ENCODE measurements around the gene GALE. TPM values are rescaled to one million over a fixed set of nuclear protein-coding genes. Genes with fewer than 3 reads are reported as not detected.
"Not testable (repeated sequence)": the region's sequence is repeated elsewhere in the genome, so short reads cannot be mapped to it uniquely, and the experiment has no call there.

Gene GALE
- total RNA-seq = 66.3 and 73.5 TPM in 2 replicates

GRCh38 chr1:23800400-23801337, at the start of gene GALE:
TSS of gene GALE (minus strand) at chr1:23800754. CDS start at chr1:23799007, 1,747 bp downstream.
- H3K4me1 Mint-ChIP-seq = peaks cover 19% of the 10 kb centered on the region
- H3K4me3 Mint-ChIP-seq = peak within 1 kb of the TSS; percentile 92
- no peaks in the 10 kb centered on the region for H3K9me3 Mint-ChIP-seq
- peaks cover 34% of the 10 kb centered on the region for H3K36me3 Mint-ChIP-seq (ENCODE audit: low read depth)
- H3K27ac Mint-ChIP-seq = peak within 1 kb of the TSS; percentile 75
- intact Hi-C loops (cut with micrococcal nuclease) = loop anchor here (1.0 kb wide), 2 partner anchors 9 to 22 kb away; partner anchors contain the start of genes LYPLA2 and PITHD1
- H3K27me3 Mint-ChIP-seq = no peaks in the 10 kb centered on the region
- peak; percentile 98 for DNase-seq

DNA sequence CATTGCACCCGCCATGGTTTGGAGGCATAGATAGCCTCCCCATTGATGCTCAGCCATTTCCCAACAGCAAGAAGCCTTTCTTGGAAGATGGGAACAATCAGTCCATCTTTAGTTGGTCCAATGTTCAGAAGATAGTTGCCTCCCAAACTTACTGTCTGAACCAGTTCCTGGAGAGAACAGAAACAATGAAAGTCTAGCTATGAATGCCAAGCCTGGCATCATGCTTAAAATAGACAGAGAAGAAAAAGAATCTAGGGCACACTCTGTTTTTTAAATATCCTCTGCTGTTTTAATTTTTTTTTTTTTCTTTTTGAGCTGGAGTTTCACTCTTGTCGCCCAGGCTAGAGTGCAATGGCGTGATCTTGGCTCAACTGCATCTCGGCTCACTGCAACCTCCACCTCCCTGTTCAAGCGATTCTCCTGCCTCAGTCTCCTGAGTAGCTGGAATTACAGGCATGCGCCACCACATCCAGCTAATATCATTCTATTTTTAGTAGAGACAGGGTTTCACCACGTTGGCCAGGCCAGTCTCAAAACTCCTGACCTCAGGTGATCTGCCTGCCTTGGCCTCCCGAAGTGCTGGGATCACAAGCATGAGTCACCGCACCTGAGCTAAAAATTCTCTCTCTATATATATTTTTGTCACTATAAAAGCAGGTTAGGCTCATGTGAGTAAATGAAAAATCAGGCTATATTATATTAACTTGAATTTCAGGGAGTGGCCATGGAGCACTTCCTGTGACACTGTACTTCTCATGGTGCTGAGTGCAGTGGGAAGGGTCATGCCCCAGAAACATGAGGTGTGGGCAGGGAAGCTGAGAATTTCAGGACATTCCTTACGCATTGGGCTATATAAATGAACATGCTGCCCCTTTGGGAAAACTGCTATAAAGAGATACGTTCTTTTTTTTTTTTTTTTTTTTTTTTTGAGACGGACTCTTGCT, 48.4 kb upstream of the GALE start:
- Mint-ChIP-seq H3K4me3 (no peak overlapping the region), H3K4me1 (no peaks in the 10 kb centered on the region), H3K36me3 (ENCODE audit: low read depth) (peaks cover 21% of the 10 kb centered on the region), H3K27ac (no peak overlapping the region), H3K27me3 (no peaks in the 10 kb centered on the region), H3K9me3 (no peaks in the 10 kb centered on the region)
- DNase-seq = no peak
- intact Hi-C loops (cut with micrococcal nuclease) = no loop called here

- H3K27me3 Mint-ChIP-seq; H3K27ac Mint-ChIP-seq; DNase-seq; H3K9me3 Mint-ChIP-seq; H3K4me3 Mint-ChIP-seq; intact Hi-C loops (cut with micrococcal nuclease); H3K4me1 Mint-ChIP-seq: not testable (repeated sequence)
- peaks cover 21% of the 10 kb centered on the region for H3K36me3 Mint-ChIP-seq (ENCODE audit: low read depth)
Observed at GRCh38 chr1:23847482-23848095, 47.0 kb upstream of the GALE start.

DNA sequence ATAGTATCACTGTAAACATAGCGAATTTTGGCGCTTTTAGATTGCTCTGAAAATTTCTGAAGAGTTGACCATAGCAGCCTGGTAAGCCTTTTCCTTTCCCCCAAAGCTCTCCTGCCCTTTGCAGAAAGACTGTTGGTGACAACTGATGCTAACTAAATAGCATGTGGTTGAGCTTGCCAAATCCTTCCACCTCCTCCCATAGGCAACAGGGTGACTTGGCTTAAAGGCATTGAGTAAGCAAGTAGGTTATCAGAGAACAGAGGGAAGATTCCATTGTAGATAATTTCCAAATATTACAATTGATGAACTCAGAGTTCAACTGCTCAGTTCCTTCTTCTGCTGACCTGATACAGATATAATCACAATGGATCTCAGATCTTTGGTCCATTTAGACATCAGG, 44.6 kb upstream of the GALE start:
- intact Hi-C loops (cut with micrococcal nuclease) = no loop called here
- peaks cover 7% of the 10 kb centered on the region for H3K27me3 Mint-ChIP-seq

DNA sequence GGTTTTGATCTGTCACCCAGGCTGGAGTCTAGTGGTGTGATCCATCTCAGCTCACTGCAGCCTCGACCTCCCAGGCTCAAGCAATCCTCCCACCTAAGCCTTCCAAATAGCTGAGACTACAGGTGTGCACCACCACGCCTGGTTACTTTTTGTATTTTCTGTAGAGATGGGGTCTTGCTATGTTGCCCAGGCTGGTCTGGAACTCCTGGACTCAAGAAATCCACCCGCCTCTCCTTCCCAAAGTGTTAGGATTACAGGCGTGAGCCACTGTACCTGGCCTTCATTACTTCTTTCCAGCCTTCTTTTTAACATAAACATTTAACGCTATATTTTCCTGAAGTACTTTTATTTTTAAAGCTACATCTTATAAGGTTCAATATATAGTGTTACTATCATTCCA, 43.1 kb upstream of the GALE start:
- Mint-ChIP-seq H3K4me3 (no peak overlapping the region), H3K36me3 (ENCODE audit: low read depth) (peaks cover 21% of the 10 kb centered on the region), H3K27ac (no peak overlapping the region), H3K9me3 (no peaks in the 10 kb centered on the region), H3K27me3 (peaks cover 7% of the 10 kb centered on the region), H3K4me1 (peaks cover under 1% of the 10 kb centered on the region)
- DNase-seq = no peak
- intact Hi-C loops (cut with micrococcal nuclease) = no loop called here

More for the DNA sequence above, 44.6 kb upstream of the GALE start:
- no peaks in the 10 kb centered on the region for H3K4me1 Mint-ChIP-seq
- no peak overlapping the region for H3K27ac Mint-ChIP-seq
- DNase-seq = no peak
- H3K9me3 Mint-ChIP-seq = no peaks in the 10 kb centered on the region
- H3K36me3 Mint-ChIP-seq (ENCODE audit: low read depth) = peaks cover 21% of the 10 kb centered on the region
- H3K4me3 Mint-ChIP-seq = no peak overlapping the region

GRCh38 chr1:23838401-23838866, 37.9 kb upstream of the GALE start:
- peak; percentile 90 for DNase-seq
- Mint-ChIP-seq H3K4me1 (peaks cover 13% of the 10 kb centered on the region), H3K27ac (no peak overlapping the region), H3K9me3 (no peaks in the 10 kb centered on the region), H3K27me3 (peaks cover 13% of the 10 kb centered on the region), H3K4me3 (peak overlapping the region; percentile 84), H3K36me3 (ENCODE audit: low read depth) (no peaks in the 10 kb centered on the region)
- intact Hi-C loops (cut with micrococcal nuclease) = no loop called here

- no peaks in the 10 kb centered on the region for H3K36me3 Mint-ChIP-seq (ENCODE audit: low read depth)
- DNase-seq = peak; percentile 59
- intact Hi-C loops (cut with micrococcal nuclease) = no loop called here
- H3K27ac Mint-ChIP-seq = no peak overlapping the region
- H3K9me3 Mint-ChIP-seq = no peaks in the 10 kb centered on the region
- H3K4me1 Mint-ChIP-seq = peaks cover 13% of the 10 kb centered on the region
- H3K4me3 Mint-ChIP-seq = peak overlapping the region; percentile 84
- H3K27me3 Mint-ChIP-seq = peaks cover 13% of the 10 kb centered on the region
Observed at GRCh38 chr1:23837908-23838307, 37.4 kb upstream of the GALE start.

- Mint-ChIP-seq H3K4me1 (peaks cover 13% of the 10 kb centered on the region), H3K4me3 (no peak overlapping the region), H3K36me3 (ENCODE audit: low read depth) (no peaks in the 10 kb centered on the region), H3K27ac (no peak overlapping the region), H3K27me3 (peaks cover 9% of the 10 kb centered on the region), H3K9me3 (no peaks in the 10 kb centered on the region)
- intact Hi-C loops (cut with micrococcal nuclease) = no loop called here
- DNase-seq = no peak
Observed at GRCh38 chr1:23836037-23836436, 35.5 kb upstream of the GALE start.

DNA sequence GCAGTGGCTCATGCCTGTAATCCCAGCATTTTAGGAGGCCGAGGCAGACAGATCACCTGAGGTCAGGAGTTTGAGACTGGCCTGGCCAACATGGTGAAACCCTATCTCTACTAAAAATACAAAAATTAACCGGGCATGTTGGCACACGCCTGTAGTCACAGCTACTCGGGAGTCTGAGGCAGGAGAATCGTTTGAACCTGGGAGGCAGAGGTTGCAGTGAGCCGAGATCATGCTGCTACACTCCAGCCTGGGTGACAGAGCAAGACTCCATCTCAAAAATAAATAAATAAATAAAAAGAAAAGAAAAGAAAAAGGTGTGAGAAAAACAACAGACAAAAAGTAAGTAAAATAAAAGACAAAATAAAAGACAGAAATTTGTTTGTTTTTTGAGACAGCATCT, 33.6 kb upstream of the GALE start:
- H3K36me3 Mint-ChIP-seq (ENCODE audit: low read depth); H3K4me3 Mint-ChIP-seq; H3K27ac Mint-ChIP-seq; intact Hi-C loops (cut with micrococcal nuclease); DNase-seq; H3K9me3 Mint-ChIP-seq: not testable (repeated sequence)
- H3K4me1 Mint-ChIP-seq = peaks cover 16% of the 10 kb centered on the region
- peaks cover 11% of the 10 kb centered on the region for H3K27me3 Mint-ChIP-seq

- no peak for DNase-seq
- H3K9me3 Mint-ChIP-seq = no peaks in the 10 kb centered on the region
- H3K4me1 Mint-ChIP-seq = peaks cover 18% of the 10 kb centered on the region
- H3K27me3 Mint-ChIP-seq = peaks cover 10% of the 10 kb centered on the region
- intact Hi-C loops (cut with micrococcal nuclease) = no loop called here
- no peak overlapping the region for H3K27ac Mint-ChIP-seq
- H3K36me3 Mint-ChIP-seq (ENCODE audit: low read depth) = no peaks in the 10 kb centered on the region
- no peak overlapping the region for H3K4me3 Mint-ChIP-seq
Observed at GRCh38 chr1:23827717-23828116, 27.2 kb upstream of the GALE start.

DNA sequence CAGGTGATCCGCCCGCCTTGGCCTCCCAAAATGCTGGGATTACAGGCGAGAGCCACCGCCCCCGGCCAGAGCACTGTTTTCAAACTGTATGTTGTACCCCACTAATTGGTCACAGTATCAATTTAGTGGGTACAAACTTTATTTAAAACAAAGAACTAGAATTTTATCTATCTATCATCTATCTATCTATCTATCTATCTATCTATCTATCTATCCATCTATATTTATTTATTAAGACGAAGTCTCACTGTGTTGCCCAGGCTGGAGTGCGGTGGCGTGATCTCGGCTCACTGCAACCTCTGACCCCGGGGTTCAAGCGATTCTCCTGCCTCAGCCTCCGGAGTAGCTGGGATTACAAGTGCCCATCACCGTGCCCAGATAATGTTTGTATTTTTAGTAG, 26.0 kb upstream of the GALE start:
- H3K4me1 Mint-ChIP-seq = peaks cover 18% of the 10 kb centered on the region
- H3K4me3 Mint-ChIP-seq; intact Hi-C loops (cut with micrococcal nuclease); H3K36me3 Mint-ChIP-seq (ENCODE audit: low read depth); DNase-seq; H3K27ac Mint-ChIP-seq; H3K27me3 Mint-ChIP-seq; H3K9me3 Mint-ChIP-seq: not testable (repeated sequence)

DNA sequence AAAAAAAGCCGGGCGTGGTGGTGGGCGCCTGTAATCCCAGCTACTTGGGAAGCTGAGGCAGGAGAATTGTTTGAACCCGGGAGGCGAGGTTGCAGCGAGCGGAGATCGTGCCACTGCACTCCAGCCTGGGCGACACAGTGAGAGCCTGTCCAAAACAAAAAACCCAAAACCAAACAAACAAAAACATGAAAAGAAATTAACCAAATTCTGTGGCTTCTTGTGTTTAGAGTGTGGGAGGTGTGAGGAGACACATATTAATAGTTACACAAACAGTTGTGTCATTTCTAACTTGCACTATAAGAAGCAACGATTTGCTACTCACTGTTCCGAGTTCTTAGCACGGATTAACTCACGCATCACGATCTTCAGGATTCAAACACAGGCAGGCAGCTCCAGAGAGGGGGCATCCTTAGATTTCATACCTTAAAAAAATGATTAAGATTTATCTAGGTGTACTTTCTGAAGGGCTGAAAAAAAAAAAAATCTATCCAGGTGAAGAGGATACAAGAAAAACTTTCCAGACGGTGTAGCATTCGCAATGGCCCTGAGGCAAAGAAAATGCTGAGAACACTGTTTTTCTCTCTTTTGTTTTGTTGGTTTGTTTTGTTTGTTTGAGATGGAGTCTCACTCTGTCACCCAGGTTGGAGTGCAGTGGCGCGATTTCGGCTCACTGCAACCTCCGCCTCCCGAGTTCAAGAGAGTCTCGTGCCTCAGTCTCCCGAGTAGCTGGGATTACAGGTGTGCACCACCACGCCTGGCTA, 25.4 kb upstream of the GALE start:
- no peaks in the 10 kb centered on the region for H3K36me3 Mint-ChIP-seq (ENCODE audit: low read depth)
- H3K27me3 Mint-ChIP-seq = peaks cover 6% of the 10 kb centered on the region
- peak overlapping the region; percentile 95 for H3K4me3 Mint-ChIP-seq
- H3K4me1 Mint-ChIP-seq = peaks cover 18% of the 10 kb centered on the region
- no peaks in the 10 kb centered on the region for H3K9me3 Mint-ChIP-seq
- peak; percentile 62 for DNase-seq
- intact Hi-C loops (cut with micrococcal nuclease) = loop anchor here (1.0 kb wide), 2 partner anchors 42 to 133 kb away; partner anchors contain the start of genes FUCA1 and PNRC2
- peak overlapping the region; percentile 91 for H3K27ac Mint-ChIP-seq

Measured in activated CD4-positive, alpha-beta T cell treated with anti-CD3 and anti-CD28 coated beads, Interleukin-2, amount 10 ng/mL, durations not matched to agents 24 days and 14 days (primary cell).